Endothelial cell of umbilical vein (primary cell): ENCODE data around the gene RETREG3. TPM values are rescaled to one million over a fixed set of nuclear protein-coding genes. Genes with fewer than 3 reads are reported as not detected.

Experiments used
- BruUV-seq: library from RNA; stranded (reverse); fragments of 400-500 nt; replicated peaks from 2 replicates; lab custom pipeline; 2021; lab: Mats Ljungman, UMichigan
- CTCF ChIA-PET: fragments of 300-600, 350-600 bp; sonication (Branson Sonifier 250); formaldehyde crosslinking; loops from one replicate; lab custom pipeline; 2021; ENCODE audit warnings: antibody characterized with exemption, inconsistent platforms; lab: Charles Lee
- POLR2A ChIA-PET: fragments of 300-600, 350-600 bp; sonication (Branson Sonifier 250); formaldehyde crosslinking; loops from one replicate; lab custom pipeline; 2021; ENCODE audit warnings: antibody characterized with exemption, inconsistent platforms; lab: Charles Lee
- DNase-seq: peaks from one replicate; pipeline ENCODE4 v3.0.0-alpha.2; 2011; ENCODE audit warnings: low read depth, low spot score
- FAIRE-seq: peaks from 2 replicates; lab custom pipeline; 2011; peaks lifted over from hg19 to GRCh38; lab: Jason Lieb, UNC
- H2AFZ ChIP-seq: 2 replicates; pipeline ENCODE4 v1.6.0; 2012; ENCODE audit warnings: low read depth, low read length, control low read depth, inconsistent platforms
- H3K27ac ChIP-seq: 2 replicates; pipeline ENCODE4 v1.5.1; 2011; ENCODE audit warnings: low read depth, mild to moderate bottlenecking, control low read depth, low read length, moderate library complexity; ENCODE audit not compliant: insufficient read depth
- H3K27me3 ChIP-seq, 2 experiments: 2 replicates each; pipeline versions ENCODE4 v1.6.0 to v1.6.1; 2011; ENCODE audit warnings: low read length in 2 of 2, mixed read lengths in 1 of 2; ENCODE audit not compliant: control insufficient read depth in 2 of 2, insufficient read depth in 2 of 2
- H3K36me3 ChIP-seq, 2 experiments: 2 replicates in 1 of 2; 3 replicates in 1 of 2; pipeline ENCODE4 v1.5.1; 2011; ENCODE audit warnings: low read length in 2 of 2, mild to moderate bottlenecking in 1 of 2, moderate library complexity in 1 of 2; ENCODE audit not compliant: control insufficient read depth in 2 of 2, insufficient read depth in 2 of 2; ENCODE audit errors: extremely low read depth in 1 of 2
- H3K4me1 ChIP-seq: 3 replicates; pipeline ENCODE4 v1.5.1; 2011; ENCODE audit warnings: mild to moderate bottlenecking, low read length; ENCODE audit not compliant: control insufficient read depth, insufficient read depth; ENCODE audit errors: extremely low read depth
- H3K4me2 ChIP-seq: 2 replicates; pipeline ENCODE4 v1.6.1; 2011; ENCODE audit warnings: low read length, control low read depth, mixed read lengths; ENCODE audit not compliant: insufficient read depth
- H3K4me3 ChIP-seq, 3 experiments: fragments of 200-600 bp in 1 of 3; sonication (generic), shearing (Covaris generic) in 1 of 3; replicated peaks in 1 of 3; 2 replicates each; pipeline ENCODE4 v1.5.1; 2011 to 2016; ENCODE audit warnings: control low read depth in 3 of 3, low read length in 3 of 3, mild to moderate bottlenecking in 2 of 3, inconsistent platforms in 1 of 3, low read depth in 1 of 3, moderate library complexity in 1 of 3; ENCODE audit not compliant: insufficient read depth in 1 of 3
- H3K79me2 ChIP-seq: 2 replicates; pipeline ENCODE4 v1.6.0; 2012; ENCODE audit warnings: low read length, inconsistent platforms; ENCODE audit not compliant: control insufficient read depth, insufficient read depth
- H3K9ac ChIP-seq: replicated peaks from 2 replicates; pipeline ENCODE3; 2011; ENCODE audit warnings: low read length, control low read depth; ENCODE audit not compliant: insufficient read depth; ENCODE audit errors: extremely low read depth
- H3K9me1 ChIP-seq: replicated peaks from 3 replicates; pipeline ENCODE4 v1.6.0; 2011; ENCODE audit warnings: mild to moderate bottlenecking, low read length; ENCODE audit not compliant: control insufficient read depth, insufficient read depth; ENCODE audit errors: extremely low read depth
- H3K9me3 ChIP-seq: replicated peaks from 2 replicates; pipeline ENCODE4 v1.5.1; 2012; ENCODE audit warnings: low read length, inconsistent platforms; ENCODE audit not compliant: control insufficient read depth, insufficient read depth
- H4K20me1 ChIP-seq: replicated peaks from 2 replicates; pipeline ENCODE3; 2011; ENCODE audit warnings: mild to moderate bottlenecking, low read length; ENCODE audit not compliant: control insufficient read depth, insufficient read depth; ENCODE audit errors: extremely low read depth
- CTCF ChIP-seq, 2 donors: IDR thresholded peaks; 1 replicate in 1 of 2; 2 replicates in 1 of 2; pipeline ENCODE4 v1.5.1; 2011; ENCODE audit warnings: low read length in 2 of 2, mild to moderate bottlenecking in 2 of 2, moderate library complexity in 2 of 2, control low read depth in 1 of 2, inconsistent platforms in 1 of 2, low read depth in 1 of 2; ENCODE audit not compliant: insufficient read depth in 1 of 2; ENCODE audit errors: extremely low read depth in 1 of 2
- FOS ChIP-seq: IDR thresholded peaks from 2 replicates; pipeline ENCODE4 v1.6.1; 2011; ENCODE audit warnings: mild to moderate bottlenecking, low read length, moderate library complexity, borderline replicate concordance; ENCODE audit not compliant: insufficient read depth
- JUN ChIP-seq: IDR thresholded peaks from 2 replicates; pipeline ENCODE4 v1.6.1; 2011; ENCODE audit warnings: borderline replicate concordance, low read depth; ENCODE audit not compliant: insufficient read length, insufficient read depth
- MAX ChIP-seq: IDR thresholded peaks from 2 replicates; pipeline ENCODE4 v1.6.1; 2011; ENCODE audit not compliant: insufficient read depth, insufficient read length
- MYC ChIP-seq: IDR thresholded peaks from one replicate; pipeline ENCODE4 v1.6.1; 2011; ENCODE audit warnings: mild to moderate bottlenecking, low read depth, low read length
- POLR2AphosphoS5 ChIP-seq: IDR thresholded peaks from 2 replicates; pipeline ENCODE4 v1.6.1; 2012; ENCODE audit warnings: low read depth, mild to moderate bottlenecking, control low read depth, low read length, moderate library complexity; ENCODE audit not compliant: insufficient read depth
- dilution Hi-C: fragments of 300-500 bp; cut with MboI; formaldehyde crosslinking; loops from one replicate; pipeline ENCODE4 v1.15.0; 2019; ENCODE audit warnings: low sequenced_read_pairs; ENCODE audit not compliant: extremely low pct_ligation_motif_present
- intact Hi-C: fragments of 100-400 bp; cut with micrococcal nuclease; formaldehyde crosslinking; loops from one replicate; pipeline ENCODE4 v1.10.0; 2022
- polyA plus RNA-seq, 4 experiments: library from polyadenylated mRNA; depleted of rRNA in 3 of 4; stranded (reverse) in 3 of 4; unstranded in 1 of 4; fragments of >200 nt; gene quantifications; 2 replicates each; pipeline versions ENCODE4 v1.2.1 to v1.2.3, GENCODE V29; 2011 to 2012; ENCODE audit warnings: missing spikeins in 1 of 4
- total RNA-seq: library from RNA; stranded (reverse); gene quantifications from 2 replicates; pipeline ENCODE4 v1.2.3, GENCODE V29; 2021

RETREG3 gene
- total and polyA plus RNA-seq, 2 donors (not counting 3 experiments of a cell fraction or from before 2014, with no cell fraction given): 36.2 to 53.4 TPM

GRCh38 chr17:42655528-42655927 lies 46.4 kb upstream of the RETREG3 start:
- Histone ChIP-seq H3K9me1 (no peaks in the 10 kb centered on the region), H3K9me3 (no peaks in the 10 kb centered on the region), H3K4me3 (no peak overlapping the region), H4K20me1 (no peaks in the 10 kb centered on the region), H3K79me2 (no peaks in the 10 kb centered on the region), H3K4me2 (no peak overlapping the region), H3K4me1 (peaks cover 13% of the 10 kb centered on the region), H3K36me3 (no peaks in the 10 kb centered on the region), H3K27me3 (no peaks in the 10 kb centered on the region), H2AFZ (no peak overlapping the region), H3K27ac (no peak overlapping the region), H3K9ac (no peak overlapping the region)
- dilution Hi-C loops: no loop called here
- DNase-seq (no peak), FAIRE-seq (no peak)
- no TSS peak for BruUV-seq
- TF ChIP-seq MYC (no peak), POLR2AphosphoS5 (no peak), JUN (no peak), CTCF (IDR thresholded peaks at IDR 0.05; ENCODE audit: extremely low read depth in 1 of 2, insufficient read depth in 1 of 2, low read depth in 1 of 2, low read length in 2 of 2) (no peak), MAX (no peak), FOS (no peak)
- intact Hi-C loops: loop anchor here (5.0 kb wide), 1 partner anchor 48 kb away; the partner anchor contains the start of genes RETREG3 and TUBG1
- CTCF ChIA-PET: no interaction called here
- POLR2A ChIA-PET: no interaction called here
